PC-3 (cell line): Measurements from ENCODE around the gene ENOSF1. TPM values are rescaled to one million over a fixed set of nuclear protein-coding genes. Genes with fewer than 3 reads are reported as not detected.

Experiments
- ATAC-seq: fragments of 200-7000 bp; cut with Tn5 transposase; 2 replicates; pipeline ENCODE4 v1.9.1; 2020; ENCODE audit warnings: mild to moderate bottlenecking, moderate library complexity
- BruUV-seq: library from RNA; stranded (reverse); fragments of 400-500 nt; replicated peaks from 2 replicates; lab custom pipeline; 2021; lab: Mats Ljungman, UMichigan
- CTCF ChIA-PET: fragments of 300-600 bp; sonication (Branson Sonifier 250); formaldehyde crosslinking; loops from one replicate; lab custom pipeline; 2022; ENCODE audit warnings: antibody characterized with exemption; lab: Charles Lee
- POLR2A ChIA-PET: fragments of 300-600 bp; sonication (Branson Sonifier 250); formaldehyde crosslinking; loops from one replicate; lab custom pipeline; 2022; ENCODE audit warnings: antibody characterized with exemption; ENCODE audit not compliant: unreplicated experiment; lab: Charles Lee
- DNase-seq: peaks from one replicate; pipeline ENCODE4 v3.0.0-alpha.2; 2015
- H2AFZ ChIP-seq: fragments of 300-600 bp; sonication (generic); 2 replicates; pipeline ENCODE4 v1.6.0; 2016; ENCODE audit warnings: antibody characterized with exemption, low read length
- H3F3A ChIP-seq: fragments of 300-600 bp; sonication (generic); one replicate; pipeline ENCODE4 v1.6.0; 2017; ENCODE audit warnings: antibody characterized with exemption, low read length, control low read depth, mild to moderate bottlenecking; ENCODE audit not compliant: unreplicated experiment
- H3K27ac ChIP-seq: fragments of 300-600 bp; sonication (generic); 2 replicates; pipeline ENCODE4 v1.5.1; 2016; ENCODE audit warnings: mild to moderate bottlenecking, low read length
- H3K27me3 ChIP-seq: fragments of 300-600 bp; sonication (generic); 2 replicates; pipeline ENCODE4 v1.6.1; 2016; ENCODE audit warnings: low read length, mixed read lengths
- H3K36me3 ChIP-seq: fragments of 300-600 bp; sonication (generic); 2 replicates; pipeline ENCODE4 v1.6.1; 2016; ENCODE audit warnings: low read depth, mixed run types, low read length, mixed read lengths
- H3K4me1 ChIP-seq: fragments of 300-600 bp; sonication (generic); 2 replicates; pipeline ENCODE4 v1.5.1; 2016; ENCODE audit warnings: low read length; ENCODE audit not compliant: insufficient read depth
- H3K4me2 ChIP-seq: fragments of 300-600 bp; sonication (generic); 2 replicates; pipeline ENCODE4 v1.6.0; 2016; ENCODE audit warnings: low read length
- H3K4me3 ChIP-seq: fragments of 300-600 bp; sonication (generic); 2 replicates; pipeline ENCODE4 v1.5.1; 2016; ENCODE audit warnings: mild to moderate bottlenecking, low read length, mixed read lengths
- H3K79me2 ChIP-seq: fragments of 300-600 bp; sonication (generic); 2 replicates; pipeline ENCODE4 v1.6.1; 2017; ENCODE audit warnings: low read length, mixed read lengths
- H3K9ac ChIP-seq: fragments of 300-600 bp; sonication (generic); 2 replicates; pipeline ENCODE4 v1.6.0; 2016; ENCODE audit warnings: mild to moderate bottlenecking, low read length
- H3K9me2 ChIP-seq: fragments of 300-600 bp; sonication (generic); replicated peaks from 2 replicates; pipeline ENCODE4 v1.6.1; 2016; ENCODE audit warnings: mixed run types, low read length, mixed read lengths
- H3K9me3 ChIP-seq: fragments of 300-600 bp; sonication (generic); 2 replicates; pipeline ENCODE4 v1.6.1; 2016; ENCODE audit warnings: low read length, mixed read lengths
- H4K20me1 ChIP-seq: fragments of 300-600 bp; sonication (generic); 2 replicates; pipeline ENCODE4 v1.6.1; 2016; ENCODE audit warnings: low read length, mixed read lengths
- EZH2 ChIP-seq: fragments of 300-600 bp; sonication (generic); IDR thresholded peaks from one replicate; pipeline ENCODE4 v1.6.1; 2017; ENCODE audit warnings: antibody characterized with exemption, mild to moderate bottlenecking, low read length; ENCODE audit not compliant: unreplicated experiment
- EZH2phosphoT487 ChIP-seq: fragments of 300-600 bp; sonication (generic); IDR thresholded peaks from 2 replicates; pipeline ENCODE4 v1.6.1; 2018; ENCODE audit warnings: mild to moderate bottlenecking, antibody characterized with exemption, low read length, borderline replicate concordance
- intact Hi-C: fragments of 100-400 bp; cut with micrococcal nuclease; formaldehyde crosslinking; loops from 2 replicates; pipeline ENCODE4 v1.9.0; 2023
- total RNA-seq: library from RNA; depleted of rRNA; stranded (reverse); fragments of >200 nt; gene quantifications from 2 replicates; pipeline ENCODE4 v1.2.3, GENCODE V29; 2014
- TF ChIP-seq, protein P1 (sequence below): fragments of 300-600 bp; sonication (generic); conservative IDR thresholded peaks from 2 replicates; pipeline ENCODE4 v1.5.1; 2017; ENCODE audit warnings: antibody characterized with exemption, low read depth, mild to moderate bottlenecking, low read length

The ENOSF1 gene
- total RNA-seq, 1 experiment from 2014 or later = 44.2 TPM

DNA sequence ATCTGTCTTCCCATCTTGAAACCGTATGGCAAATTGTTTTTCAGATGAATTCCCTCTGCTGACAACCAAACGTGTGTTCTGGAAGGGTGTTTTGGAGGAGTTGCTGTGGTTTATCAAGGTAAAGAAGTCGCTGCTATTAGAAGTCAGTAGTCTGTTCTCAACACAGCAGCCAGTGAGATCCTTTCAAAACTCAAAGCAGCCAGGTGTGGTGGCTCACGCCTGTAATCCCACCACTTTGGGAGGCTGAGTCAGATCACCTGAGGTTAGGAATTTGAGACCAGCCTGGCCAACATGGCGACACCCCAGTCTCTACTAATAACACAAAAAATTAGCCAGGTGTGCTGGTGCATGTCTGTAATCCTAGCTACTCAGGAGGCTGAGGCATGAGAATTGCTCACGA lies 52.8 kb downstream of the ENOSF1 start:
- BruUV-seq = no TSS peak
- Histone ChIP-seq H3K9me2 (no peaks in the 10 kb centered on the region), H3K36me3 (peaks cover 32% of the 10 kb centered on the region), H2AFZ (no peak overlapping the region), H3F3A (no peaks in the 10 kb centered on the region), H3K4me1 (peaks cover 16% of the 10 kb centered on the region), H3K9ac (no peak overlapping the region; the same call in 1 of the 2 replicates), H3K4me3 (no peak overlapping the region), H3K27me3 (no peaks in the 10 kb centered on the region), H3K27ac (no peak overlapping the region), H3K4me2 (peak overlapping the region; percentile 99), H4K20me1 (0 out of 2 replicates have a peak, but pooled peaks cover 4% of the 10 kb centered on the region), H3K79me2 (peaks cover 57% of the 10 kb centered on the region), H3K9me3 (no peaks in the 10 kb centered on the region)
- ChIA-PET POLR2A (no interaction called here), CTCF (no interaction called here)
- intact Hi-C loops = loop anchor here (10.0 kb wide), 1 partner anchor 45 kb away; no protein-coding TSS in a partner anchor
- TF ChIP-seq EZH2 = no peak
- ATAC-seq = no peak
- no peak for DNase-seq

GRCh38 chr18:658947-659533 lies 53.4 kb downstream of the ENOSF1 start:
- peak overlapping the region; percentile 94 for H3K4me3 ChIP-seq
- H4K20me1 ChIP-seq = 0 out of 2 replicates have a peak, but pooled peaks cover 4% of the 10 kb centered on the region
- H2AFZ ChIP-seq = peak overlapping the region; percentile 90; the same call in 1 of the 2 replicates
- H3F3A ChIP-seq = no peaks in the 10 kb centered on the region
- peak overlapping the region; percentile 96 for H3K9ac ChIP-seq
- intact Hi-C loops = loop anchor here (10.0 kb wide), 1 partner anchor 46 kb away; no protein-coding TSS in a partner anchor
- H3K9me2 ChIP-seq = no peaks in the 10 kb centered on the region
- ATAC-seq (no peak), DNase-seq (no peak)
- no peaks in the 10 kb centered on the region for H3K9me3 ChIP-seq
- H3K27ac ChIP-seq = peak overlapping the region; percentile 79
- H3K27me3 ChIP-seq = no peaks in the 10 kb centered on the region
- peaks cover 32% of the 10 kb centered on the region for H3K36me3 ChIP-seq
- peaks cover 16% of the 10 kb centered on the region for H3K4me1 ChIP-seq
- no TSS peak for BruUV-seq
- TF ChIP-seq EZH2phosphoT487 (no peak), EZH2 (no peak)
- TF ChIP-seq, protein P1, sequence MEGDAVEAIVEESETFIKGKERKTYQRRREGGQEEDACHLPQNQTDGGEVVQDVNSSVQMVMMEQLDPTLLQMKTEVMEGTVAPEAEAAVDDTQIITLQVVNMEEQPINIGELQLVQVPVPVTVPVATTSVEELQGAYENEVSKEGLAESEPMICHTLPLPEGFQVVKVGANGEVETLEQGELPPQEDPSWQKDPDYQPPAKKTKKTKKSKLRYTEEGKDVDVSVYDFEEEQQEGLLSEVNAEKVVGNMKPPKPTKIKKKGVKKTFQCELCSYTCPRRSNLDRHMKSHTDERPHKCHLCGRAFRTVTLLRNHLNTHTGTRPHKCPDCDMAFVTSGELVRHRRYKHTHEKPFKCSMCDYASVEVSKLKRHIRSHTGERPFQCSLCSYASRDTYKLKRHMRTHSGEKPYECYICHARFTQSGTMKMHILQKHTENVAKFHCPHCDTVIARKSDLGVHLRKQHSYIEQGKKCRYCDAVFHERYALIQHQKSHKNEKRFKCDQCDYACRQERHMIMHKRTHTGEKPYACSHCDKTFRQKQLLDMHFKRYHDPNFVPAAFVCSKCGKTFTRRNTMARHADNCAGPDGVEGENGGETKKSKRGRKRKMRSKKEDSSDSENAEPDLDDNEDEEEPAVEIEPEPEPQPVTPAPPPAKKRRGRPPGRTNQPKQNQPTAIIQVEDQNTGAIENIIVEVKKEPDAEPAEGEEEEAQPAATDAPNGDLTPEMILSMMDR = no peak
- ChIA-PET POLR2A (no interaction called here), CTCF (no interaction called here)
- peaks cover 57% of the 10 kb centered on the region for H3K79me2 ChIP-seq
- peak overlapping the region; percentile 99 for H3K4me2 ChIP-seq

GRCh38 chr18:658001-658946 lies 54.2 kb downstream of the ENOSF1 start:
- POLR2A ChIA-PET = interaction anchor here (0.6 to 1.0 kb wide), 5 partner anchors 19 to 426 kb away, joined by 3 read pairs; no protein-coding TSS in a partner anchor
- CTCF ChIA-PET = interaction anchor here (0.9 to 1.7 kb wide), 4 partner anchors 9 to 54 kb away, joined by 5 to 12 read pairs (median 6); partner anchors contain the start of gene ENOSF1
- BruUV-seq = TSS peak; percentile 38
- H3K79me2 ChIP-seq = peaks cover 57% of the 10 kb centered on the region
- peaks cover 32% of the 10 kb centered on the region for H3K36me3 ChIP-seq
- H3K9ac ChIP-seq = peak overlapping the region; percentile 96
- intact Hi-C loops = loop anchor here (10.0 kb wide), 1 partner anchor 47 kb away; no protein-coding TSS in a partner anchor
- H3K4me3 ChIP-seq = peak overlapping the region; percentile 94
- H2AFZ ChIP-seq = peak overlapping the region; percentile 90
- 0 out of 2 replicates have a peak, but pooled peaks cover 4% of the 10 kb centered on the region for H4K20me1 ChIP-seq
- peaks cover 16% of the 10 kb centered on the region for H3K4me1 ChIP-seq
- H3K27me3 ChIP-seq = no peaks in the 10 kb centered on the region
- peak overlapping the region; percentile 99 for H3K4me2 ChIP-seq
- DNase-seq = peak; percentile 96
- H3K9me2 ChIP-seq = no peaks in the 10 kb centered on the region
- H3F3A ChIP-seq = no peaks in the 10 kb centered on the region
- H3K9me3 ChIP-seq = no peaks in the 10 kb centered on the region
- ATAC-seq = peak; percentile 84
- peak overlapping the region; percentile 79 for H3K27ac ChIP-seq
- no peak for TF ChIP-seq EZH2
- TF ChIP-seq, protein P1 = no peak
- TF ChIP-seq EZH2phosphoT487 = no peak
